ENCODE data around the gene TXNRD3. TPM values are rescaled to one million over a fixed set of nuclear protein-coding genes. Genes with fewer than 3 reads are reported as not detected.

Gene TXNRD3
- total RNA-seq, 1 experiment from 2014 or later, result 6.9 TPM

GRCh38 chr3:126661532-126662364 lies 6.8 kb upstream of the TXNRD3 start:
- Mint-ChIP-seq H3K36me3 (no peaks in the 10 kb centered on the region), H3K4me1 (no peaks in the 10 kb centered on the region), H3K27ac (no peak overlapping the region), H3K4me3 (no peak overlapping the region), H3K27me3 (ENCODE audit: low read depth) (peaks cover 11% of the 10 kb centered on the region), H3K9me3 (peaks cover 8% of the 10 kb centered on the region)
- DNase-seq (ENCODE audit: low spot score) (no peak), ATAC-seq (no peak)
- CTCF ChIA-PET, result interaction anchor here (1.6 kb wide), 1 partner anchor 18 kb away, joined by 3 read pairs; no protein-coding TSS in a partner anchor
- TF ChIP-seq IRF1 (CRISPR knock-in tag; IDR thresholded peaks at IDR 0.05) (no peak), SOX15 (CRISPR knock-in tag; IDR thresholded peaks at IDR 0.05) (no peak), FOXJ3 (CRISPR knock-in tag; IDR thresholded peaks at IDR 0.05; ENCODE audit: borderline replicate concordance) (no peak), RELA (CRISPR knock-in tag; IDR thresholded peaks at IDR 0.05; ENCODE audit: borderline replicate concordance) (no peak), TEAD1 (CRISPR knock-in tag; IDR thresholded peaks at IDR 0.05) (no peak), HMGXB4 (CRISPR knock-in tag; IDR thresholded peaks at IDR 0.05) (no peak), ELF4 (CRISPR knock-in tag; IDR thresholded peaks at IDR 0.05; ENCODE audit: low read depth) (no peak), SMAD4 (CRISPR knock-in tag; IDR thresholded peaks at IDR 0.05) (no peak), FOXP1 (CRISPR knock-in tag; IDR thresholded peaks at IDR 0.05; ENCODE audit: borderline replicate concordance) (no peak), TP53 (CRISPR knock-in tag; IDR thresholded peaks at IDR 0.05) (no peak), ZNF396 (CRISPR knock-in tag; IDR thresholded peaks at IDR 0.05; ENCODE audit: borderline replicate concordance) (no peak), KAT7 (CRISPR knock-in tag; IDR thresholded peaks at IDR 0.05; ENCODE audit: borderline replicate concordance) (no peak), ZNF317 (CRISPR knock-in tag; IDR thresholded peaks at IDR 0.05; ENCODE audit: borderline replicate concordance, low read depth) (no peak), GRHL2 (CRISPR knock-in tag; IDR thresholded peaks at IDR 0.05; ENCODE audit: insufficient replicate concordance, severe bottlenecking) (no peak)
- TF ChIP-seq, protein P1, sequence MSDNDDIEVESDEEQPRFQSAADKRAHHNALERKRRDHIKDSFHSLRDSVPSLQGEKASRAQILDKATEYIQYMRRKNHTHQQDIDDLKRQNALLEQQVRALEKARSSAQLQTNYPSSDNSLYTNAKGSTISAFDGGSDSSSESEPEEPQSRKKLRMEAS (CRISPR knock-in tag; IDR thresholded peaks at IDR 0.05), result no peak
- TF ChIP-seq, protein P2, sequence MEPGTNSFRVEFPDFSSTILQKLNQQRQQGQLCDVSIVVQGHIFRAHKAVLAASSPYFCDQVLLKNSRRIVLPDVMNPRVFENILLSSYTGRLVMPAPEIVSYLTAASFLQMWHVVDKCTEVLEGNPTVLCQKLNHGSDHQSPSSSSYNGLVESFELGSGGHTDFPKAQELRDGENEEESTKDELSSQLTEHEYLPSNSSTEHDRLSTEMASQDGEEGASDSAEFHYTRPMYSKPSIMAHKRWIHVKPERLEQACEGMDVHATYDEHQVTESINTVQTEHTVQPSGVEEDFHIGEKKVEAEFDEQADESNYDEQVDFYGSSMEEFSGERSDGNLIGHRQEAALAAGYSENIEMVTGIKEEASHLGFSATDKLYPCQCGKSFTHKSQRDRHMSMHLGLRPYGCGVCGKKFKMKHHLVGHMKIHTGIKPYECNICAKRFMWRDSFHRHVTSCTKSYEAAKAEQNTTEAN (CRISPR knock-in tag; IDR thresholded peaks at IDR 0.05), result no peak
- TF ChIP-seq, protein P3, sequence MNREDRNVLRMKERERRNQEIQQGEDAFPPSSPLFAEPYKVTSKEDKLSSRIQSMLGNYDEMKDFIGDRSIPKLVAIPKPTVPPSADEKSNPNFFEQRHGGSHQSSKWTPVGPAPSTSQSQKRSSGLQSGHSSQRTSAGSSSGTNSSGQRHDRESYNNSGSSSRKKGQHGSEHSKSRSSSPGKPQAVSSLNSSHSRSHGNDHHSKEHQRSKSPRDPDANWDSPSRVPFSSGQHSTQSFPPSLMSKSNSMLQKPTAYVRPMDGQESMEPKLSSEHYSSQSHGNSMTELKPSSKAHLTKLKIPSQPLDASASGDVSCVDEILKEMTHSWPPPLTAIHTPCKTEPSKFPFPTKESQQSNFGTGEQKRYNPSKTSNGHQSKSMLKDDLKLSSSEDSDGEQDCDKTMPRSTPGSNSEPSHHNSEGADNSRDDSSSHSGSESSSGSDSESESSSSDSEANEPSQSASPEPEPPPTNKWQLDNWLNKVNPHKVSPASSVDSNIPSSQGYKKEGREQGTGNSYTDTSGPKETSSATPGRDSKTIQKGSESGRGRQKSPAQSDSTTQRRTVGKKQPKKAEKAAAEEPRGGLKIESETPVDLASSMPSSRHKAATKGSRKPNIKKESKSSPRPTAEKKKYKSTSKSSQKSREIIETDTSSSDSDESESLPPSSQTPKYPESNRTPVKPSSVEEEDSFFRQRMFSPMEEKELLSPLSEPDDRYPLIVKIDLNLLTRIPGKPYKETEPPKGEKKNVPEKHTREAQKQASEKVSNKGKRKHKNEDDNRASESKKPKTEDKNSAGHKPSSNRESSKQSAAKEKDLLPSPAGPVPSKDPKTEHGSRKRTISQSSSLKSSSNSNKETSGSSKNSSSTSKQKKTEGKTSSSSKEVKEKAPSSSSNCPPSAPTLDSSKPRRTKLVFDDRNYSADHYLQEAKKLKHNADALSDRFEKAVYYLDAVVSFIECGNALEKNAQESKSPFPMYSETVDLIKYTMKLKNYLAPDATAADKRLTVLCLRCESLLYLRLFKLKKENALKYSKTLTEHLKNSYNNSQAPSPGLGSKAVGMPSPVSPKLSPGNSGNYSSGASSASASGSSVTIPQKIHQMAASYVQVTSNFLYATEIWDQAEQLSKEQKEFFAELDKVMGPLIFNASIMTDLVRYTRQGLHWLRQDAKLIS (CRISPR knock-in tag; IDR thresholded peaks at IDR 0.05; ENCODE audit: borderline replicate concordance), result no peak
- POLR2A ChIA-PET, result interaction anchor here (0.6 kb wide), 1 partner anchor 688 kb away, joined by 5 read pairs; no protein-coding TSS in a partner anchor

Measured in WTC11 (cell line).